Common myeloid progenitor, CD34-positive (primary cell): ENCODE measurements around the gene NKD2.
"Not testable (repeated sequence)": the region's sequence is repeated elsewhere in the genome, so short reads cannot be mapped to it uniquely, and the experiment has no call there.

Experiments used
- CTCF ChIA-PET: fragments of 350-600 bp; sonication (Branson Sonifier 250); formaldehyde crosslinking; loops from one replicate; lab custom pipeline; 2021; ENCODE audit warnings: antibody characterized with exemption; lab: Charles Lee
- POLR2A ChIA-PET: fragments of 350-600 bp; sonication (Branson Sonifier 250); formaldehyde crosslinking; loops from one replicate; lab custom pipeline; 2021; ENCODE audit warnings: antibody characterized with exemption; lab: Charles Lee
- DNase-seq, 3 donors: peaks; one replicate each; pipeline versions ENCODE4 v3.0.0 to v3.0.0-alpha.2; 2013
- H3K27ac ChIP-seq, 2 experiments: 1 replicate in 1 of 2; 2 replicates in 1 of 2; pipeline ENCODE4 v1.7.0; 2013; ENCODE audit warnings: inconsistent platforms in 2 of 2, low read length in 2 of 2, mild to moderate bottlenecking in 2 of 2, low read depth in 1 of 2, moderate library complexity in 1 of 2; ENCODE audit not compliant: severe bottlenecking in 2 of 2, insufficient read depth in 1 of 2, poor library complexity in 1 of 2
- H3K27me3 ChIP-seq, 5 experiments: replicated peaks in 2 of 5; 1 replicate in 3 of 5; 2 replicates in 2 of 5; pipeline versions ENCODE4 v1.6.1 to v1.7.0; 2013; ENCODE audit warnings: low read length in 4 of 5, mild to moderate bottlenecking in 2 of 5, moderate library complexity in 2 of 5, inconsistent platforms in 1 of 5; ENCODE audit not compliant: insufficient read depth in 5 of 5, control insufficient read depth in 4 of 5
- H3K36me3 ChIP-seq, 4 experiments: 1 replicate in 2 of 4; 2 replicates in 2 of 4; pipeline versions ENCODE4 v1.6.1 to v1.7.0; 2013; ENCODE audit warnings: low read length in 3 of 4, control low read depth in 1 of 4, mild to moderate bottlenecking in 1 of 4; ENCODE audit not compliant: control insufficient read depth in 4 of 4, insufficient read depth in 4 of 4
- H3K4me1 ChIP-seq, 4 experiments: 1 replicate in 3 of 4; 2 replicates in 1 of 4; pipeline versions ENCODE4 v1.6.1 to v1.7.1; 2013; ENCODE audit warnings: low read length in 3 of 4, mild to moderate bottlenecking in 3 of 4, control low read depth in 1 of 4, inconsistent platforms in 1 of 4, moderate library complexity in 1 of 4; ENCODE audit not compliant: control insufficient read depth in 4 of 4, insufficient read depth in 4 of 4; ENCODE audit errors: control extremely low read depth in 1 of 4
- H3K4me3 ChIP-seq, 7 experiments: 1 replicate in 4 of 7; 2 replicates in 3 of 7; pipeline versions ENCODE4 v1.5.1 to v1.7.0; 2013; ENCODE audit warnings: mild to moderate bottlenecking in 7 of 7, low read length in 6 of 7, moderate library complexity in 6 of 7, inconsistent platforms in 2 of 7, low read depth in 2 of 7, control low read depth in 1 of 7; ENCODE audit not compliant: insufficient read depth in 4 of 7, control insufficient read depth in 1 of 7; ENCODE audit errors: extremely low read depth in 1 of 7
- H3K9me3 ChIP-seq, 5 experiments: 1 replicate in 4 of 5; 2 replicates in 1 of 5; pipeline versions ENCODE4 v1.6.1 to v1.7.1; 2013; ENCODE audit warnings: low read length in 4 of 5, mild to moderate bottlenecking in 2 of 5, inconsistent platforms in 1 of 5, low read depth in 1 of 5, moderate library complexity in 1 of 5; ENCODE audit not compliant: control insufficient read depth in 4 of 5, insufficient read depth in 2 of 5; ENCODE audit errors: control extremely low read depth in 1 of 5
- WGBS: methylation state at CpG from one replicate; pipeline ENCODE4 v1.1.5; 2013; ENCODE audit not compliant: insufficient coverage; 5-methylcytosine and 5-hydroxymethylcytosine counted together

Gene NKD2

GRCh38 chr5:999032-999501 lies 9.5 kb upstream of the NKD2 start:
- POLR2A ChIA-PET, result no interaction called here
- H3K27me3 ChIP-seq, result peaks cover 0 to 26% (median 18%) of the 10 kb centered on the region in 5 experiments
- H3K4me3 ChIP-seq, result no peak overlapping the region
- H3K36me3 ChIP-seq, result no peaks in the 10 kb centered on the region
- CTCF ChIA-PET, result interaction anchor here (0.6 to 1.0 kb wide), 2 partner anchors 9 to 10 kb away, joined by 3 read pairs; partner anchors contain the start of gene NKD2
- DNase-seq, result no peak
- H3K4me1 ChIP-seq, result peaks cover 0 to 12% (median 5%) of the 10 kb centered on the region in 4 experiments
- H3K27ac ChIP-seq, result no peak overlapping the region
- no peaks in the 10 kb centered on the region for H3K9me3 ChIP-seq
- WGBS, result 98% methylated on average over 5 of the region's 6 CpGs

DNA sequence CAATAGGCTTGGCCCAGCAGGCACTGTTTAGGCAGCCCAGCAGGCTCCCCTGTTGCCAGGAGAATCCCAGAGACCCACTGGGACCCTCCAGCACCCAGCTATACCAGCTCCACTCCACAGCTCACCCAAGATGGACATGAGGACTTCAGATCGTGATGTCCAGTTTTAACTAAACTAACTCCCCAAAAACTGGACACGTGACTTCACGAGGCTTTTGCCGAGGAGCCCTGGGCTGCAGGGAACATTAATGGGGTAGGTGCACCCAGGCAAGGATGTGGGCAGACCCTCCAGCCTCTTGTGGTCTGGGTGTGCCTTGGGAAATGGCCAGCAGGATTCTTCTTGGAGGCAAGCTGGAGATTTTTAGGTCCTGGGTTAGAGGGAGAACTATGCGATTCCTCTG lies 8.9 kb upstream of the NKD2 start:
- WGBS, result 100% methylated on average over 4 of the region's 5 CpGs
- no peaks in the 10 kb centered on the region for H3K9me3 ChIP-seq
- peaks cover 0 to 33% (median 18%) of the 10 kb centered on the region in 5 experiments for H3K27me3 ChIP-seq
- H3K36me3 ChIP-seq, result no peaks in the 10 kb centered on the region
- no peak for DNase-seq
- peaks cover 0 to 18% (median 10%) of the 10 kb centered on the region in 4 experiments for H3K4me1 ChIP-seq
- H3K27ac ChIP-seq, result no peak overlapping the region
- no peak overlapping the region for H3K4me3 ChIP-seq
- ChIA-PET POLR2A (no interaction called here), CTCF (interaction anchor here (1.0 to 1.6 kb wide), 2 partner anchors 10 to 140 kb away, joined by 3 read pairs; partner anchors contain the start of gene NKD2)

DNA sequence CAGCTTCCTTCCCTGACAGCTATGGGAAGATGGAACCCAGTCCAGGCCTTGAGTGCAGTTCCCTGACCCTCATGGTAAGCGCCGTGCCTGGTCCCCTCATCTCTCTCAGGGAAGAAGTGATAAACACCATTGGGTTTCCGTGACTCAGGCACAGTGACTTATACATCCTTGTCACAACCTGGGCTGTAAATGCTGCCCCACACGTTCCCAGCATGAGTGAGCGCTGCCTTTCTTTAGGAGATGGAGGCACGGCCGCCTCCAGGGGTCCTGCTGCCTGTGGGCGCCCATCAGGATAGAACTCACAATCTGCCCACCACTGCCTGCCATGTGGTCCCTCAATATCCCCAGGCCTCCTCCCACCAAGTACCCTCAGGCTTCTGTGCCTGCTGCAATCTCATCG lies 8.3 kb upstream of the NKD2 start:
- Histone ChIP-seq H3K9me3 (no peaks in the 10 kb centered on the region), H3K4me1 (peaks cover 0 to 24% (median 16%) of the 10 kb centered on the region in 4 experiments), H3K27me3 (peaks cover 0 to 39% (median 18%) of the 10 kb centered on the region in 5 experiments), H3K27ac (no peak overlapping the region), H3K36me3 (no peaks in the 10 kb centered on the region), H3K4me3 (no peak overlapping the region)
- ChIA-PET CTCF (interaction anchor here (1.6 kb wide), 1 partner anchor 140 kb away, joined by 3 read pairs; no protein-coding TSS in a partner anchor), POLR2A (no interaction called here)
- no peak for DNase-seq
- 96% methylated on average over 8 of the region's 9 CpGs for WGBS

DNA sequence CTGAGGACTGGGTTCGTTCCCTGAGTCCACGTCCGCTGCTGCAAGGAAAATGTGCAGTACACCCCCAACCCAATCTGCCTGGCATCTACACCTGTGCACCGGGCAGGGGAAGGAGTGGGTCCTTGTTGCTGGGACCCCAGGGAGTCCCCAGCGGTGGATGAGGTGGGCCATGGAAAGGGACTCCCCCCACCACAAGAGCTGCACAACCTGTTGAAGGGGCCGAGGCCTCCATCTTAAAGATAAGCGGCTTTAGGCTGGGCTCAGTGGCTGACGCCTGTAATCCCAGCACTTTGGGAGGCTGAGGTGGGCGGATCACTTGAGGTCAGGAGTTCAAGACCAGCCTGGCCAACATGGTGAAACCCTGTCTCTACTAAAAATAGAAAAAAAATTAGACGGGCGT lies 7.8 kb upstream of the NKD2 start:
- POLR2A ChIA-PET, H3K4me3 ChIP-seq, H3K27ac ChIP-seq, H3K9me3 ChIP-seq, H3K36me3 ChIP-seq, DNase-seq: not testable (repeated sequence)
- Histone ChIP-seq H3K4me1 (peaks cover 0 to 26% (median 16%) of the 10 kb centered on the region in 4 experiments), H3K27me3 (peaks cover 0 to 44% (median 21%) of the 10 kb centered on the region in 5 experiments)
- 98% methylated on average over 9 of the region's 11 CpGs for WGBS
- CTCF ChIA-PET, result interaction anchor here (1.6 to 1.9 kb wide), 2 partner anchors 10 to 139 kb away, joined by 3 to 6 read pairs; no protein-coding TSS in a partner anchor

- ChIA-PET CTCF (interaction anchor here (0.8 to 1.9 kb wide), 4 partner anchors 9 to 138 kb away, joined by 3 to 6 read pairs (median 3); no protein-coding TSS in a partner anchor), POLR2A (no interaction called here)
- Histone ChIP-seq H3K27me3 (peaks cover 0 to 52% (median 26%) of the 10 kb centered on the region in 5 experiments), H3K9me3 (no peaks in the 10 kb centered on the region), H3K27ac (no peak overlapping the region), H3K4me1 (peaks cover 0 to 26% (median 16%) of the 10 kb centered on the region in 4 experiments), H3K4me3 (no peak overlapping the region), H3K36me3 (no peaks in the 10 kb centered on the region)
- 92% methylated on average over 17 of the region's 19 CpGs for WGBS
- no peak for DNase-seq
Measured at GRCh38 chr5:1001406-1002270, 7.0 kb upstream of the NKD2 start.

DNA sequence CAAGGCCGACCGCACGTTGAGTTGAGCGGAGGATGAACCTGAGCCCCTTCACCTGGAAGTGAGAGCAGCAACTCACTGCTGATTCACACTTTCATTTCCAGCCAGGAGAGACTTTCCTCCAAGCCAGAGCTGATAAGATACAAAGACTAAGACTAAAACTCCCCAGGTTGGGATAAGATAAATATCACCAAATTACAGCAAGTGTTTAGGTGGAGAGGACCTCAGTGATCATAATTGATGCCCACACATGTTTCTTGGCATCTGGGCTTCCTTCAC lies 6.4 kb upstream of the NKD2 start:
- POLR2A ChIA-PET, result no interaction called here
- no peaks in the 10 kb centered on the region for H3K36me3 ChIP-seq

DNA sequence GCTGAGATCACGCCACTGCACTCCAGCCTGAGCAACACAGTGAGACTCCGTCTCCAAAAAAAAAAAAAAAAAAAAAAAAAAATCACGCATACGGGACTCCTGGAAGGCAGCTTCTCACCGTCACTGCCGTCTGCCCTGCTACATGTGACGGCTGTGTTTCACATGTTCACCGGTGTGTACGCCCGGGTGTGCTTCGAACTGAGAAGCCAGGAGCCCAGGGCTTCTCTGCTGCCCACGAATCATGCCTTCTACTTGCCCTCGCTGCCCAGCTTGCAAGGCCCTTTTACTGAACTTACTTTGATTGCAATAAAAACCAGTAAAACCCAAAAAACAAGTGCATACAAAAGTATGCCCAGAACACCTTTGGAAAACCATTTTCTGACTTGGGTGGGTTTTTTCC lies 5.8 kb upstream of the NKD2 start:
- ChIA-PET POLR2A (no interaction called here), CTCF (interaction anchor here (1.9 kb wide), 1 partner anchor 8 kb away, joined by 6 read pairs; no protein-coding TSS in a partner anchor)
- H3K4me1 ChIP-seq, result peaks cover 0 to 22% (median 15%) of the 10 kb centered on the region in 4 experiments
- no peaks in the 10 kb centered on the region for H3K36me3 ChIP-seq
- DNase-seq, result no peak
- no peak overlapping the region for H3K27ac ChIP-seq
- H3K9me3 ChIP-seq, result no peaks in the 10 kb centered on the region
- H3K27me3 ChIP-seq, result peaks cover 0 to 64% (median 34%) of the 10 kb centered on the region in 5 experiments
- 96% methylated on average over 9 of the region's 13 CpGs for WGBS
- H3K4me3 ChIP-seq, result no peak overlapping the region

More for the DNA sequence above, 6.4 kb upstream of the NKD2 start:
- Histone ChIP-seq H3K4me1 (peaks cover 0 to 22% (median 15%) of the 10 kb centered on the region in 4 experiments), H3K9me3 (no peaks in the 10 kb centered on the region), H3K27me3 (peaks cover 0 to 57% (median 30%) of the 10 kb centered on the region in 5 experiments), H3K4me3 (no peak overlapping the region), H3K27ac (no peak overlapping the region)
- no peak for DNase-seq
- CTCF ChIA-PET, result interaction anchor here (0.8 to 1.9 kb wide), 3 partner anchors 8 to 32 kb away, joined by 3 to 6 read pairs (median 3); no protein-coding TSS in a partner anchor
- no CpG with 5 or more reads among the region's 4 CpGs for WGBS
